Tibial artery (tissue), 4 donors: ENCODE results near the gene PALLD.

Experiments
- DNase-seq, 2 donors: peaks; one replicate each; pipeline ENCODE4 v3.0.0-alpha.2; 2019
- H3K27ac ChIP-seq, 2 donors: fragments of 200-600 bp; sonication (generic) in 1 of 2; 1 replicate in 1 of 2; 2 replicates in 1 of 2; pipeline ENCODE4 v1.5.1; 2018 to 2019; ENCODE audit warnings: mild to moderate bottlenecking in 1 of 2
- H3K27me3 ChIP-seq, 2 donors: fragments of 200-600 bp; sonication (generic) in 1 of 2; one replicate each; pipeline versions ENCODE4 v1.5.1 to v1.6.0; 2016 to 2019
- H3K36me3 ChIP-seq, 3 donors: fragments of 200-600 bp; sonication (generic) in 2 of 3; one replicate each; pipeline ENCODE4 v1.5.1; 2016 to 2019; ENCODE audit warnings: mild to moderate bottlenecking in 2 of 3
- H3K4me1 ChIP-seq, 4 donors: fragments of 200-600 bp; sonication (generic) in 2 of 4; 1 replicate in 3 of 4; 2 replicates in 1 of 4; pipeline ENCODE4 v1.5.1; 2016 to 2019
- H3K4me3 ChIP-seq, 2 donors: fragments of 200-600 bp; sonication (generic) in 1 of 2; 1 replicate in 1 of 2; 2 replicates in 1 of 2; pipeline ENCODE4 v1.5.1; 2018 to 2019; ENCODE audit warnings: mild to moderate bottlenecking in 2 of 2
- H3K9me3 ChIP-seq, 3 donors: fragments of 200-600 bp; sonication (generic) in 1 of 3; one replicate each; pipeline ENCODE4 v1.5.1; 2016 to 2019
- CTCF ChIP-seq, 2 experiments: fragments of 200-600 bp in 1 of 2; fragments of 450-650 bp in 1 of 2; IDR thresholded peaks; one replicate each; pipeline ENCODE4 v1.5.1; 2017 to 2019; ENCODE audit warnings: antibody characterized with exemption in 2 of 2, mild to moderate bottlenecking in 1 of 2, moderate library complexity in 1 of 2
- intact Hi-C: fragments of 100-400 bp; cut with DNase I; formaldehyde crosslinking; loops from one replicate; pipeline ENCODE4 v1.15.0; 2023; ENCODE audit warnings: low total_unique reads

Gene PALLD

GRCh38 chr4:168781341-168781740 is 284.5 kb downstream of the PALLD start:
- no peak for TF ChIP-seq CTCF (IDR thresholded peaks at IDR 0.05)
- H3K27ac ChIP-seq, result no peak overlapping the region
- H3K27me3 ChIP-seq, result no peaks in the 10 kb centered on the region
- peaks cover 0 to 2% (median 0%) of the 10 kb centered on the region in 3 donors for H3K9me3 ChIP-seq
- no peak for DNase-seq
- peaks cover 0 to 16% (median 1%) of the 10 kb centered on the region in 4 donors for H3K4me1 ChIP-seq
- intact Hi-C loops, result no loop called here
- H3K36me3 ChIP-seq, result no peaks in the 10 kb centered on the region
- H3K4me3 ChIP-seq, result no peak overlapping the region

GRCh38 chr4:168781926-168782325 is 285.1 kb downstream of the PALLD start:
- Histone ChIP-seq H3K4me1 (peaks cover 0 to 16% (median 1%) of the 10 kb centered on the region in 4 donors), H3K9me3 (no peaks in the 10 kb centered on the region), H3K36me3 (no peaks in the 10 kb centered on the region), H3K27me3 (no peaks in the 10 kb centered on the region), H3K27ac (no peak overlapping the region), H3K4me3 (no peak overlapping the region)
- intact Hi-C loops, result no loop called here
- TF ChIP-seq CTCF (IDR thresholded peaks at IDR 0.05), result no peak
- no peak for DNase-seq

GRCh38 chr4:168782439-168782838 is 285.6 kb downstream of the PALLD start:
- no peaks in the 10 kb centered on the region for H3K9me3 ChIP-seq
- intact Hi-C loops, result no loop called here
- H3K36me3 ChIP-seq, result no peaks in the 10 kb centered on the region
- TF ChIP-seq CTCF (IDR thresholded peaks at IDR 0.05), result no peak
- H3K27ac ChIP-seq, result no peak overlapping the region
- no peaks in the 10 kb centered on the region for H3K27me3 ChIP-seq
- no peak for DNase-seq
- H3K4me3 ChIP-seq, result no peak overlapping the region
- H3K4me1 ChIP-seq, result peaks cover 0 to 16% (median 1%) of the 10 kb centered on the region in 4 donors

- H3K27me3 ChIP-seq, result no peaks in the 10 kb centered on the region
- no peaks in the 10 kb centered on the region for H3K9me3 ChIP-seq
- H3K4me1 ChIP-seq, result peaks cover 0 to 27% (median 1%) of the 10 kb centered on the region in 4 donors
- no peaks in the 10 kb centered on the region for H3K36me3 ChIP-seq
- no peak for TF ChIP-seq CTCF (IDR thresholded peaks at IDR 0.05)
- intact Hi-C loops, result no loop called here
- DNase-seq, result no peak
- H3K27ac ChIP-seq, result peak overlapping the region in 1 of 2 donors; percentile 43
- no peak overlapping the region for H3K4me3 ChIP-seq
These were observed 288.1 kb downstream of the PALLD start for GRCh38 chr4:168784786-168785461.

- TF ChIP-seq CTCF (IDR thresholded peaks at IDR 0.05), result no peak
- no peak overlapping the region for H3K27ac ChIP-seq
These were observed 290.5 kb downstream of the PALLD start for GRCh38 chr4:168787334-168787733.

More at GRCh38 chr4:168787334-168787733, 290.5 kb downstream of the PALLD start:
- H3K9me3 ChIP-seq, result no peaks in the 10 kb centered on the region
- intact Hi-C loops, result no loop called here
- no peaks in the 10 kb centered on the region for H3K36me3 ChIP-seq
- no peak for DNase-seq
- H3K4me1 ChIP-seq, result peaks cover 0 to 33% (median 0%) of the 10 kb centered on the region in 4 donors
- no peak overlapping the region for H3K4me3 ChIP-seq
- no peaks in the 10 kb centered on the region for H3K27me3 ChIP-seq
